A673 (cell line): ENCODE results near the gene SCAMP3.

Experiments
- EZH2 ChIP-seq: fragments of 200-600 bp; sonication (generic); IDR thresholded peaks from 2 replicates; pipeline ENCODE4 v1.6.1; 2017; ENCODE audit warnings: borderline replicate concordance, low read depth, mild to moderate bottlenecking, mixed read lengths, antibody characterized with exemption, low read length; ENCODE audit not compliant: poor library complexity, severe bottlenecking
- TF ChIP-seq, protein P1 (sequence below): fragments of 300-800, 200-600 bp; sonication (generic); conservative IDR thresholded peaks from 2 replicates; pipeline ENCODE4 v1.5.1; 2017; ENCODE audit warnings: low read depth, mild to moderate bottlenecking, antibody characterized with exemption, low read length, moderate library complexity, mixed read lengths

GRCh38 chr1:155241069-155241679, 21.0 kb downstream of the SCAMP3 start:
- TF ChIP-seq, protein P1, sequence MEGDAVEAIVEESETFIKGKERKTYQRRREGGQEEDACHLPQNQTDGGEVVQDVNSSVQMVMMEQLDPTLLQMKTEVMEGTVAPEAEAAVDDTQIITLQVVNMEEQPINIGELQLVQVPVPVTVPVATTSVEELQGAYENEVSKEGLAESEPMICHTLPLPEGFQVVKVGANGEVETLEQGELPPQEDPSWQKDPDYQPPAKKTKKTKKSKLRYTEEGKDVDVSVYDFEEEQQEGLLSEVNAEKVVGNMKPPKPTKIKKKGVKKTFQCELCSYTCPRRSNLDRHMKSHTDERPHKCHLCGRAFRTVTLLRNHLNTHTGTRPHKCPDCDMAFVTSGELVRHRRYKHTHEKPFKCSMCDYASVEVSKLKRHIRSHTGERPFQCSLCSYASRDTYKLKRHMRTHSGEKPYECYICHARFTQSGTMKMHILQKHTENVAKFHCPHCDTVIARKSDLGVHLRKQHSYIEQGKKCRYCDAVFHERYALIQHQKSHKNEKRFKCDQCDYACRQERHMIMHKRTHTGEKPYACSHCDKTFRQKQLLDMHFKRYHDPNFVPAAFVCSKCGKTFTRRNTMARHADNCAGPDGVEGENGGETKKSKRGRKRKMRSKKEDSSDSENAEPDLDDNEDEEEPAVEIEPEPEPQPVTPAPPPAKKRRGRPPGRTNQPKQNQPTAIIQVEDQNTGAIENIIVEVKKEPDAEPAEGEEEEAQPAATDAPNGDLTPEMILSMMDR = no peak
- TF ChIP-seq EZH2 = no peak
